HT-29 (cell line): ENCODE data around the gene ADGRD1. TPM values are rescaled to one million over a fixed set of nuclear protein-coding genes. Genes with fewer than 3 reads are reported as not detected.

ENCODE experiments used
- DNase-seq: peaks from one replicate; pipeline ENCODE4 v3.0.0-alpha.2; 2015; ENCODE audit warnings: low spot score
- total RNA-seq: library from RNA; depleted of rRNA; stranded (reverse); fragments of >200 nt; shearing (Covaris generic); gene quantifications from 2 replicates; pipeline ENCODE4 v1.2.3, GENCODE V29; 2014

ADGRD1 gene
- total RNA-seq, 1 experiment from 2014 or later = not detected

DNA sequence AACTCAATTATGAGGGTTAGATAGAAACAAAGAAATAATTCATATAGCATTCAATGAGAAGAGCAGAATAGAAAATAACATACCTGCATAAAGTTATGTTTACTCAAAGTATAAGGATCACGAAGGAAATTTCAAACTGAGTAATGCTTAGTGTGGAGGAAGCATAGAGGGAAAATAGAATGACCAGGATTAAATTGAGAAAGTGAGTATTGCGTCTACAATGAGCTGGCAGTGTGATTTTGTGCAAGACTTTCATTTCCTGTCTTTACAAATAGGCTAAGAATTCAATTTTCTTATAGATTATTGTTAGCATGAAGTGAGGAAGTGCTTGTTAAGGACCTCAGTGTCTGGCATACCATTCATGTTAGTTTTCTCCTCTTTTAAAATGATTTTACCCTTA, 12.0 kb downstream of the ADGRD1 start:
- no peak for DNase-seq

DNA sequence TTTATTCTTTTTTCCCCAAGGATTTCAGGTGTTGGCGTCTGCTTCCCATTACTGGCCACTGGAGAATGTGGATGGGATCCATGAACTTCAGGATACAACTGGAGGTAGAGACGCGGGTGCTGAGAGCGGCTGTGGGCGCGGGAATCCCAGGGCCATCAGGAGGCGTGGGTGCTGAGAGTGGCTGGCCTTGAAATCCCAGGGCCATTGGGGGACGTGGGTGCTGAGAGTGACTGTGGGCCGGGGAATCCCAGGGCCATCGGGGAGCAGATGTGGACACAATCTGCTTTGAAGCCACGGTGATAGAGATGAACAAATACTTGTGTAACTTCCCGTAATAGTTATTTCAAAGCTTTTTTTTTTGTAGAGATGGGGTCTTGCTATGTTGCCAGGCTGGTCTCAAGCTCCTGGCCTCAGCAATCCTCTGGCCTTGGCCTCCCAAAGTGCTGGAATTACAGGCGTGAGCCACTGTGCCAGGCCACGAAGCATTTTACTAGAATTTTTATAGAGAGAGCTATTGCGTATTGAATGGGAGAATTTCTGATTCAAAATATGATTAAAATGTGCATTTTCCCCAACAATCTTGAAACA, 12.8 kb downstream of the ADGRD1 start:
- no peak for DNase-seq

DNA sequence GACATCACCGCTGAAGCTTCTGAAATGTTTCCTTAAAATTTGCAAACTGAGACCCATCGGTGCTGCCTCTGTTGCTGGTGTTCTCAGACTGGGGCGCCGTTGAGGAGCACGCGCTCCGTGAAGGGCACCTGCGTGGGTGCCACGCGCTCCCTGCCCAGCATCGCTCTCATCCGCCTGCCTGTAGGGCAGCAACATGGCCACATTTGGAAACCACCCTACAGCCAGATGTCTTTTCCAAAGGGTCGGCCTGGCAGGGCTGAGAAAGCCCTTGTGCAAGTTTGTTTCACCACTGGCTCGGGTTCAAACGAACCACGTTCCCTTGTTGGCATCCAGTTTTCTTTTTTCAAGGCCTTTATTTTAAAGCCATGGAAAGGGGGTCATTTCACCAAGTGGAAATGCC, 13.9 kb downstream of the ADGRD1 start:
- no peak for DNase-seq

DNA sequence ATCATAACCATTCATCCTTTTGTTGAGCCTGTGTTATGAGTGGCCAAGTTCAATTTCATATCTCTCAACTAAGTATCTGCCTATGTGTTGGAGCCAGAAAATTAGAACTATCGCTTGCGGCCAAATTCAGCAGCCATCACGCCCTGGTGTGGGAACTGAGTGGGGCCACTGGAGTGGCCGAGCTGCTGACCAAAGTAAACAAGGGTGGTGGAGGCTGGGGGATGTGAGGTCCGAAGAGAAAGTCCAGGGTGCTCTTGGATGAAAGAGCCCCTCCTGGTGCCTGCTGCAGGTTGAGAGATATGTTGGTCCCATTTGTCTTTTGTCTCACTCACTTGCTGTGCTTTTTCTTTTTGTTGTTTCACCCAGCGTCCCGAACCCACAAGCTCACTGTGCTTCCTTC, 14.9 kb downstream of the ADGRD1 start:
- DNase-seq = no peak

DNA sequence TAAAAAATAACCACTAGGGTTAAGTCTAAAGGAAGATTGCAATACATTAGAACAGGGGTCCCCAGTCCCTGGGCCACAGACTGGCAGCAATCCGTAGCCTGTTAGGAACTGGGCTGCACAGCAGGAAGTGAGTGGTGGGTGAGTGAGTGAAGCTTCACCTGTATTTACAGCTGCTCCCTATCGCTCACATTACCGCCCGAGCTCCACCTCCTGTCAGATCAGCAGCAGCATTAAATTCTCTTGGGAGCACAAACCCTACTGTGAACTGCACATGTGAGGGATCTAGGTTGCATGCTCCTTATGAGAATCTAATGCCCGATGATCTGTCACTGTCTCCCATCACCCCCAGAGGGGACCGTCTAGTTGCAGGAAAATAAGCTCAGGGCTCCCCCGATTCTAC, 15.5 kb downstream of the ADGRD1 start:
- DNase-seq = no peak

DNA sequence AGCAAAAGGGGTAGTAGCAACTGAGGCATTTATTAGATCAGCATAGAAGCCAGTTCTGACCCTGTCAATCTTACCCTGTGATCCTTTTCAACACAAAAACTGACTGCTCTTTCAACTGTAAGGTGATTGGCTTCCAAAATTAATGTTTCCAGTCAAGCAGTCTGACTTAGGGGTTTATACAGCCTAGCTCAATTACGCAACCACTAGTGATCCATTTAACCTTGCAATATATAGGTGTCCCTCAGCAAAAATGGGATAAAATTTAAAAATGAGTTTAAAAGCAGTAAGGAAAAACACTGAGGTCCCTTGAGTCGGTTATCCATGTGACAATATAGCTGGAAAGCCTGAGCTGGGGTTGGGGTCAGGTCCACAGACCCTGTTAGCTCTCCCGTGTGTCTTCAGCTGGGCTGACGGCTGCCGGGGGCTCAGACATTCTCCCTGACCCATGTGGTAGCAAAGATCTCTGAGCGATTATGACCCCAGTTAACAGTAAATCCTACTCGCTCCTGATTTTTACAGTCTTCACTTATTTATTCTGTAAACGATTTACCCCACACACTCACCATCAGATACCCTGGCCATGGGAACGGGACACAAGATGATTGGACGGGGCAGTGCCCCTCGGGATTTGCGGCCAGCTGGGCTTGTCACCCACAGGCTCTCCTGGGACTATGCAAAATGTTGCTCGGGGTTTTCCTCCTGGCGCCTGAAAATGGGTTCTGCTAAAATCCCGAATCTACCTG, 16.6 kb downstream of the ADGRD1 start:
- DNase-seq = no peak

DNA sequence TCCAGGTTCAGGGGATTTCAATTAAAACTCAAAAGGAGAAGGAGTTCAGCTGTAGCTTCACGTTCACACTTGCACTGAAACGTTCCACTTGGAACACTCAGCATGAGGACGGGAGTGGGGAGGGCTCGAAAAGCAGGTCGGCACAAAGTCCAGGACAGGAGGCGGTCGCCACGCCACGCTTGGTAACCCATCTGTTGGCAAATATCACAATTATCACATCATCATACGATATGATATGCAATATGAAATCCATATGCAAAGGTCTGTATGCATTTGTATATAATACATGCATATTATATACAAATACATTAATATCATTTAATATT, 17.2 kb downstream of the ADGRD1 start:
- no peak for DNase-seq

DNA sequence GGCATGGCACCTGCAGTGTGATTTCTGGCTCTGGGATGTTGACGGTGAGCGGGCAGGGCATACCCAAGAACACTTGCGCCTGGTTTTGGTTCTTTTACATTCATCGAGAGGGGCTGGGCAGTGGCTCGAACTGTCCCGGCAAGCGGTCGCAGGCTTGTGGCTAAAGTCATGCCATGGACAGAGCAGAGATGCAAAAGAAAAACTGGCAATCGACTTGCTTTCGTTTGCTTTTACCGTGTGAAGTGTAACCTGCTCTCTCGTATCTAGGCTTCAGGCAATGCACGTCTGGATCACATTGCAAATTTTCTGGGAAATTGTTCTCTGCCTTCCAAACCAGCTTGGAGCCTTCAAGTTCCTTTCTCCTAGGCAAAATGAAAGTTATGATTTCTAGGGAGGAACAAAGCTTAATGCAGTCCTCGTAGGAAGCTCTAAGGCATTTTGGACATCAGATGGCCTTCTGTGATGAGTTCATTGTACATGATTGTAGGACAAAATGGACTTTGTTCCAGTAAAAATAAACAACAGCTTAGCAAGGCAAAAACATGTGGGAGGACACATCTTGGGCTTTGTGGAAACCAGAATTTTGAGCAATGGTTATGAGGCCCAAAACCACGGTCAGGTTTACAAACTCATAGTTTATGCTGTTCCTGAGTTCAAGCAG, 18.3 kb downstream of the ADGRD1 start:
- DNase-seq = no peak

DNA sequence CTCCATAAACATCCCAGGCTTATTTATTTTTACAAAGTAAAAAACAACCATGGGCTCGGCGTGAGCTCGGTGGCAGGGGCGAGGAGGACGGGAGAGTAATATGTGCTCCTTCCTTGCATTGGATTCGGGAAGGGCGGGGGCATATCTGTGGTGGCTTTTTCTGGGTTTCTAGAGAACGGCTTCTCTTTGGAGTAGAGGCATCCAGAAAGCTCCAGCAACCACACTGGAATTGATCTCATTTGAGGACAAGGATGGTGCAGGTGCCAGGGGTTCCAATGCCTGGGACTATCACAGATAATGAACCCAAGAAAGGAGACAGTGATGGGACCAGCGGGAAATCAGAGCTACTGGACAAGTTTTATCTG, 18.9 kb downstream of the ADGRD1 start:
- no peak for DNase-seq

DNA sequence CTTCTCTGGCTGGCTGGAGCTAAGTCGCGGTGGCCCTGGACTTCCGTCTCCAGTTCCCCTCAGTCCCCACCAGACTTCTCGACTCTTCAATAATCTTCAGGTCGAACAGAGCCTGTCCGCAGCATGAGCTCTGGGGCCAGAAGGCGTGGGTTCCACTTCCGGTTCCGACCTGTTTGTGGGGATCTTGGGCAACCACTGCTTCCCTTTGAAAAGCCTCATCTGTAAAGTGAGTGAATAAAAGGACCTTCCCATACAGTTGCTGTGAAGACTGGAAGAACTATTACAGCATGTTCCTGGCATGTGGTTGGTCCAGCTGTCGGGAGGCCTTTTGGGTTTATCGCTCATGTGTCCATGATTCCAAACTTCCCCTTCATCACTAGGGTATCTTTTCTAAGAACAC, 19.4 kb downstream of the ADGRD1 start:
- no peak for DNase-seq

DNA sequence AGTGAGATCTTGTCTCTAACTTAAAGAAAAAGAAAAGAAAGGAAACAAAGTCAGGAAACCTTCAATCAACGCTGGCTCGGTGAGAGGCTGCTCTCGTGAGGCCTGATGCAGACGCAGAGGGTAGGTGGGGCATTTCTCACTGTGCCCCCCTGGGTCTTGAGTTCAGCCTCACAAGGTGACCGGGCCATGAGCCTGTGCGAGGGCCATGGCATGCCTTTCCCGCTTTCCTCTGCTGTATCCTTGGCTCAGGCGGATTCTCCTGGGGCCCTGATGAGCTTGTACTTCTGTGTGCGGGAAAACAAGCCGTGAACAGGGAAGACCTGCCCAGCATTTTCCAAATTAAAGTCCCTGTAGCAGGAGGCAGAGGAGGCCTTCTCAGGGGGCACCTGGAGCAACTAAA, 20.2 kb downstream of the ADGRD1 start:
- no peak for DNase-seq

DNA sequence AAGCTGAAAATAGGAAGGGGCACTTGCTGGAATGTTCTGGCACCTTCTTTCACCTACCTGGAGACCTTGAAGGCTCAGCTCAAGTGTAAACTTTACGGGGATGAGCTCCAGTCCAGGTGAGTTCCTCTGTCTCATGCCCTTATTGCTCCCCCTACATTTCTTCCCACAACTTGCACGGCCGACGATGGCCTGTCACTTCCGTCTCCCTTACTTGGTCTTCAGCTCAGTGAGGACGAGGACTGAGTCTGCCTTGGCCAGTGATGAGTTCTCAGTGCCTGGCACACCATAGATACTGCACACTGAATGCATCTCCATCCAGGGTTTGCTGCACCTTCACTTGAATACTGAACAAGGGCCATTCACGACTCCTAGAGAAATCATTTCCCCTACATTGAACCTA, 21.4 kb downstream of the ADGRD1 start:
- no peak for DNase-seq

DNA sequence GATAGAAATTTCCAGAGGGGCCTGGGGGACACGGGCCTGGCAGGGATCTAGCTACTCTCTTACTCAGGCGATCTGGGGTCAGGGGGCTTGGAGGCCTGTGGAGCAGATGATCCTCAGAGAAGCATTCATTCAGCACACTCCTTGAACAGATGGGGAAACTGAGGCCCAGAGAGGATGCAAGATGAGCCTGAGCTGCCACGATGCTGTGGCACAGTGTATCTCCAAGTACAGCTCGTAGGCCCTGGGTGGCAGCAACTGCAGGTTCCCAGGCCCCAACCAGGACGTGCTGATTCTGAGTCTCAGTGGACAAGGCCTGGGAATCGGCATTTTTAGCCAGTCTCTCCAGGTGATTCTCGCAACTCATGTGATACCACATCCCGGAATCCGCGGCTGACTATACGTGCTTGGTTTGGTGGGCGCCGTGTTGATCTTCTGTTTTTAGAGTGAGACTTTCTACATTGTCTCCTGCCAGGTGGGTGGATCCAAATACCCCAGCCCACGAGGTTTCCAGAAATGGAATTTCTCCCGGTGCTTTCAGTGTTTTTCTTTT, 22.5 kb downstream of the ADGRD1 start:
- no peak for DNase-seq

DNA sequence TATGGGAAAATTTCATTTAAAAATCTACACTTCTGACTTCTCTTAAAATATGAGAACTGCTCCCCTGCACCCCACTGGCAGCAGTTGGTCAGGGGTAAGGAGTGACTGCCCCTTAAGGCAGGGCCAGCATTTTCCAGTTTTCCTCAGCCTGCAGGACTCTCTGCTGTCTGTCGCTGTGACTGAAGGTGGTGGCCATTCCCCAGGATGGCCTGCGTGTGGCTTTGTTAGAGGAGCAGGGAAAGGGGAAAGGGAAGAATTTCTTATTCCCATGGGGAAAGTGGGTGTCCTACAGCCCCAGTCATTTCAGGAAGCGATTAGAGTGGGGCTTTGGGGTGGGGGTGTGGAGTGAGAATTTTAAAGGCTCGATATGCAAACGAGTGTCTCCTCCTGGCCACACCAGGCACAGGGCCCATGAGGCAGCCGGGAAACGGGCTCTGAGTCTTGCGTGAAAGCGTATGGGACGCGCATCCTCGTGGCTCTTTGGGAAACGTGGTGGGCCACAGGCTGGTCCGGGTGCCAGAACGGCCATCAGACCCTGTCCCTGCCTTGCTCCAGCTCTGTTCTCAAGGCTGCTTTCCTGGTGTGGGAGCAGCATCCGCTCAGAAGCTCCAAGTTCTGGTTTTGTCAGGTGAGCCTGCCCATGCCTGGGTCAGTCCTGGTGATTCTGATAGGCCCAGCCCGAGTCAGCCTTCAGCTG, 23.5 kb downstream of the ADGRD1 start:
- DNase-seq = no peak

DNA sequence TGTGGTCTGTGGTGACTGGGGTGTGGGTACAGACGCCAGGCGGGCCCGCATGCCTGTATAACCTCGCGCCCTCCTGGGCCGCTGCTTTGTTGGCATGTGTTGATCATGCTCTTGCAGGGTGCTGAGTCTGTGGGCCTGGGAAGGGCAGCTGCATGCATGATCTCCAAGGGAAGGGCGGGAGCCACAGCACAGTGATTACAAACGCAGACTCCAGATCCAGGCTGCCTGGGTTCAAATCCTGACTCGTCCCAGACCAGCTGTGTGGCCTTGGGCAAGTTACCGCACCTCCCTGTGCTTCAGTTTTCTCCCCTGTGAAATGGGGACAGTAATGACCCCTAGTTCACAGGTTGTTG, 24.0 kb downstream of the ADGRD1 start:
- DNase-seq = no peak

DNA sequence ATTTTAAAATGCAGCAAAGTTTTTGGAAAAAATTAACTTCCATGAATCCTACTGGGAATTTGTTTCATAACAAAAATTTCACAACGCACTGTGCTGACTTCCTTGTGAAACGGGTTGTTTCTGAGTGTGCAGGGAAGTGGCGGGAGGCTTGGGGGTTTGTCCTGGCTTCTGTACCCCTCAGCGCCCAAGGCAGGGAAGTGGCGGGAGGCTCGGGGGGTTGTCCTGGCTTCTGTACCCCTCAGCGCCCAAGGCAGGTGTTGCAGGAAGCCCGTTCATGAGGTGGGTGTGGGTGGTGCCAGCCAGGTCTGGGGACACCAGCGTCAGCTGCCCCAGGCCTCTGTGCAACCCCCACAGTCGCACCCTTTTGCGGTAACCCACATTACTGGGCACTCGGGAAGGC, 25.1 kb downstream of the ADGRD1 start:
- no peak for DNase-seq

DNA sequence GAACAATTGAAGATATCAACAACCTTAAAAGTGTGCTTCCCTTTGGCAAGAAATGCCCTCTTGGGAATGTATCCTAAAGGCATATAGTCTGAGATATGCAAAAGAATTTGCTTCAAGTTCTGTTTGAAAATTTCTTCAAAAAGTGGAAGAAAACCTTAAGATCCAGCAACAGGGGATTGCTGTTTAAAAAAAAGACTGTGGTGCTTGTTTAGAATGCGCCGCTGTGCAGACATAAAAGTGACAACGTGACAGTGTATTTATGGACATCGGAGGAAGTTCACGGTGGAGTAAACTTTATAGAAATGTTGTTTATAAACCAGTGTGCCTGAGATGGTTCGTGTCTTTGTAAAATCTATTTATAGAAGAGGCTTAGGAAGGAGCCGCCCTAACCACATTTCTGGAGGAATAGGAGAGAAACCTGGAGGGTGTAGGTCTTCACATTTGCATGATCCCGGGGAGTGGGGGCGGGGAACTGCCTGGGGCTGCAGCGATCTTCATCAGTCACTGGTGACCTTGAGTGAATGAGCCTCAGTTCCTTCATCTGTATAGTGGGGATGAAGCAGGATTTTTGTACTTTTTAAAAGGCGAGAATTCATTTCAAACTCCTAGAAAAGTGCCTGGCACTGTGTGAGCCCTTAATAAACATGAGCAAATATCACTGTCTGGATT, 27.5 kb downstream of the ADGRD1 start:
- DNase-seq = no peak

DNA sequence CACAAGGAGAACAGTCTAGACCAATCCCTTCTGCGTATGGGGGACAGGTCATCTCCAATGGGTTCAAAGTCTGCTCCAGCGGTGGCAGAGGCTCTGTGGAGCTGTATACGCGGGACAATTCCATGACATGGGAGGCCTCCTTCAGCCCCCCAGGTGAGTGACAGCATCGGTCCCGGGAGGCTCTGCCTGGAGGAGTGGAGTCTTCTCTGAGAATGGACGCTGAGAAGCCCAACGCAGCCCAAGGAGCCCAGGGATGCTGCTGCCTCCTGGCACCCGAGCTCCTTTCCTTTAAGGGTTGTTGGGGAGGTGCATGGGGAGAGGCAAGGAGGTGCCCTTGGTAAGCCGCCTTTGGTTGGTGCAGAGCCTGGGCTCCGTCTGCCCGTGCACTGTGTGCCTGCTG, 28.2 kb downstream of the ADGRD1 start:
- no peak for DNase-seq

DNA sequence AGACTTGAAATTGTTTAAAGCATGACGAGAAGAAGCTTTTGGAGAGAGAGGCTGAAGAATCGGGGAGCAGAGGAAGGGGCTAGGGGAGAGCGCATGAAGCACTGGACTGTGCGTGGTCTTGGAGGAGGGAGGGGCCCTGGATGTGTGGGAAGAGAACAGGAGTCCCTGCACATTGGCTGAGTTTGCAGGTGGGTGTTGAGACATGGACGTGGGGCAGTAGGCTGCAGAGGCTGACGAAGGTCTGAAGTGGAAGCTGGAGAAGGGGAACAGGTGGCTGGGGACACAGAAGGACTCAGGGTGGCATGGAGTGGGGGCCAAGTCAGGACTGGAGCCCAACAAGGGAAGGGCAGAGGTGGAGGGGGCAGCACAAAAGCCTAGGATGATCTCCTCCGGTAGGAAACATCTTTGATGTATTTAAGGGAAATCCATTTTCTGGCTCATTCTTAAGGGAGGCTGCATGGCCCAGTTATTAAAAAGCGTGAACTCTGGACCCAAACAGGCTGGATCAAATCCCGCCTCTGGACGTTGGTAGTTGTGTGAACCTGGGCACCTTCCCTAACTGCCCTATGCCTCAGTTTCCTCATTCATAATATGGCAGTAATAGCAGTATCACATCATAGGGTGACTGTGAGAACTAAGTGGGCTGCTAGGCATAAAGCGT, 29.0 kb downstream of the ADGRD1 start:
- no peak for DNase-seq

DNA sequence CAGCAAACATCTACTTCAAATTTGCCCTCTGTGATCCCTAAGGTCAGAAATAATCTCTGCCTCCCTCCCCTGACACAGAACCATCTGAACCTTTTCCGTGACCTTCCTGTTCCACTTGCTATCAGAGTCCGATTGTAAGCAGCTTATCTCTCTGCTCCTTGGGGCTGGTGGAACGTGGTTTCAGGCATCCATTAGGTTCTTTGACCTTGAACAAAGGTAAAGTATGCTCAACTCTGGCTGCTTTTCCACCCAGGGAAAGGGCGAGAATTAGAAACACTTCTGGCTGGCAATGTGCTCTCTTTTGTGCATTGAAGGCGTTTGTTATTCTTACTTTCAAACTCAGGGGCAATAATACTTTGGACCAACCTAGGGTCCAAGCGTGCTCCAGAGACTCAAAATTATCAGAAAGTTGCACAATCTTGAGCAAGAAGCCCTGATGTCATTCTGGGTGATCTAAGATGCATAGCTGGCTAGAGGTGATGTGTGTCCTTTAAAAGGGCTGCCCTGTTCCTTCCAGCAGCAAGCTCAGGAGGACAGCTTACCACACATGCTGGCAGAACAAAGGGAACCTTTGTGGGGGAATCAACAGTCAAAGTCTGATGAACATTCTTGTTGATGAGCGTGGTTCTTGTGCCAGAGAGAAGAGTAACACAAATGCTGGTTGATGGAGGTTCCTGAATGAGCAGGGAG, 29.8 kb downstream of the ADGRD1 start:
- DNase-seq = no peak
